ENCODE results near the gene RAB37.

The RAB37 gene

GRCh38 chr17:74728033-74728701 is 8.9 kb upstream of the RAB37 start:
- DNase-seq (ENCODE audit: low read depth), result no peak

GRCh38 chr17:74728702-74729075 is 8.4 kb upstream of the RAB37 start:
- no peak for DNase-seq (ENCODE audit: low read depth)

GRCh38 chr17:74729368-74729767 is 7.7 kb upstream of the RAB37 start:
- DNase-seq (ENCODE audit: low read depth), result no peak

- no peak for DNase-seq (ENCODE audit: low read depth)
Measured at GRCh38 chr17:74729866-74730265, 7.2 kb upstream of the RAB37 start.

GRCh38 chr17:74730491-74731346 is 6.3 kb upstream of the RAB37 start:
- no peak for DNase-seq (ENCODE audit: low read depth)

- no peak for DNase-seq (ENCODE audit: low read depth)
Measured at GRCh38 chr17:74731347-74731605, 5.8 kb upstream of the RAB37 start.

GRCh38 chr17:74732042-74732867 is 4.8 kb upstream of the RAB37 start:
- DNase-seq (ENCODE audit: low read depth), result no peak

- no peak for DNase-seq (ENCODE audit: low read depth)
Measured at GRCh38 chr17:74733365-74734122, 3.5 kb upstream of the RAB37 start.

GRCh38 chr17:74734256-74734655 is 2.8 kb upstream of the RAB37 start:
- DNase-seq (ENCODE audit: low read depth), result no peak

GRCh38 chr17:74737299-74738050 is 419 bp downstream of the RAB37 start:
- DNase-seq (ENCODE audit: low read depth), result no peak

GRCh38 chr17:74738051-74738996 is 1.3 kb downstream of the RAB37 start:
- DNase-seq (ENCODE audit: low read depth), result no peak

- no peak for DNase-seq (ENCODE audit: low read depth)
Measured at GRCh38 chr17:74739227-74739831, 2.3 kb downstream of the RAB37 start.

- DNase-seq (ENCODE audit: low read depth), result no peak
Measured at GRCh38 chr17:74740173-74740572, 3.1 kb downstream of the RAB37 start.

- no peak for DNase-seq (ENCODE audit: low read depth)
Measured at GRCh38 chr17:74740641-74741387, 3.8 kb downstream of the RAB37 start.

- DNase-seq (ENCODE audit: low read depth), result no peak
Measured at GRCh38 chr17:74742153-74742515, 5.1 kb downstream of the RAB37 start.

GRCh38 chr17:74742978-74743545 is 6.0 kb downstream of the RAB37 start:
- no peak for DNase-seq (ENCODE audit: low read depth)

GRCh38 chr17:74743755-74744154 is 6.7 kb downstream of the RAB37 start:
- DNase-seq (ENCODE audit: low read depth), result no peak

- no peak for DNase-seq (ENCODE audit: low read depth)
Measured at GRCh38 chr17:74744349-74744713, 7.3 kb downstream of the RAB37 start.

Measured in T follicular helper cell (primary cell).